ENCODE results near the gene ARHGEF12.

The ARHGEF12 gene

DNA sequence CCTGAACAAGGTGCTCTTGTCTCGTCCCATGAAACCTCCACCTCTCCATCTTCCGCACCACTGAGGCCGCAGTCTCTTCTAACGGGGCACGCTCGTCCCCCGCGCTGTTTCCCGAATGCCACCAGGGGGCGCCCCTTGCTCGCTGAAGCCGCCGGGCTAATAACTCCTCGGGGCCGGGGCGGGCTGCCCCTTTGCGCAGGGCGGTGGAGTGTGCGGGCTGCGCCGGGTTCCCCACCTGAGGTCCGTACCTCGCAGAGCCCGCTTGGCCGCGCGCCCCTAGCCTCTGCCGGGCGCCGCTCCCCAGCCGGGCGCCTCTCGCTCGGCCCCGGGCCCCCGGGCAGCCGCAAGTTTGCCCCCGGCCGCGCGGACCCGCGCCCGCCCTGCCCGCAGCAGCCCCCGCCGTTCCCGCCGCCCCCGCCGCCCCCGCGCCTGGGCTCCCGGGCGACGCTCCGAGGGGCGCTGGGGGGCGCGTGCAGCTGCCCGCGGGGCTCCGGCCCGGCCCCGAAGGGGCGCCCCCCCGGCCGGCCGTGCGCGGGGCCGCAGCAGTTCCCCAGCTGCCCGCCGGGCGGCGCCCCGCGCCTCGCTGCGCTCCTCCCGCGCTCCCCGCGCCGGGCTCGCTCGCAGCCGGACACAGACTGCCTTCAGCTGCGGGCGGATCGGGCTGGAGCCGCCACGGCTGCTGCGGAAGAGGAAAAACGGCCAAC lies 175.1 kb downstream of the ARHGEF12 start, which contains the start of gene GRIK4:
GRIK4 (plus strand) TSS at position 633 of the 704 bp plus-strand sequence. CDS start 148,571 bp downstream, outside the sequence.
- Histone ChIP-seq H2BK120ac (ENCODE audit: low read depth, low read length) (peak within 1 kb of the TSS; percentile 23), H2BK12ac (ENCODE audit: low read length in 2 of 2) (peak within 1 kb of the TSS in 1 of 2 experiments; percentile 54), H3K14ac (ENCODE audit: low read length in 2 of 2) (peak within 1 kb of the TSS in 1 of 2 experiments; percentile 57), H2BK5ac (ENCODE audit: low read depth, low read length, poor library complexity, severe bottlenecking) (no peak within 1 kb of the TSS), H4K8ac (ENCODE audit: low read length) (peak within 1 kb of the TSS; percentile 19), H3K9me3 (ENCODE audit: control insufficient read depth, low read length) (no peaks in the 10 kb centered on the region), H3K23ac (ENCODE audit: low read length in 2 of 2) (no peak within 1 kb of the TSS), H3K27ac (ENCODE audit: low read length, poor library complexity, severe bottlenecking) (no peak within 1 kb of the TSS), H4K91ac (ENCODE audit: low read length) (peak within 1 kb of the TSS; percentile 18), H3K9ac (ENCODE audit: low read length) (no peak within 1 kb of the TSS), H2AFZ (ENCODE audit: low read depth, low read length) (no peak within 1 kb of the TSS), H2BK15ac (ENCODE audit: low read depth, poor library complexity, severe bottlenecking) (peak within 1 kb of the TSS; percentile 78), H3K4me1 (ENCODE audit: control insufficient read depth, insufficient read depth, low read depth, low read length) (peaks cover 11% of the 10 kb centered on the region), H2AK5ac (ENCODE audit: low read length, severe bottlenecking) (no peak within 1 kb of the TSS), H3K4me2 (ENCODE audit: low read length, poor library complexity, severe bottlenecking) (peak within 1 kb of the TSS; percentile 83), H3K4ac (ENCODE audit: low read depth in 1 of 2, low read length in 2 of 2) (no peak within 1 kb of the TSS), H3K79me1 (replicated peaks; ENCODE audit: low read length, poor library complexity, severe bottlenecking) (no peaks in the 10 kb centered on the region), H3K18ac (ENCODE audit: low read depth in 1 of 2, low read length in 2 of 2) (peak within 1 kb of the TSS in 1 of 2 experiments; percentile 65), H3K4me3 (ENCODE audit: insufficient read depth in 1 of 2, low read depth in 1 of 2, low read length in 2 of 2) (peak within 1 kb of the TSS; percentile 56), H3K36me3 (ENCODE audit: control insufficient read depth in 1 of 2, insufficient read depth in 2 of 2, low read depth in 1 of 2, low read length in 2 of 2) (no peaks in the 10 kb centered on the region), H3K27me3 (ENCODE audit: control insufficient read depth in 1 of 2, insufficient read depth in 1 of 2, low read length in 2 of 2) (peaks cover 20 to 63% of the 10 kb centered on the region in 2 experiments)
- under 1% methylated on average over 53 of the region's 95 CpGs for WGBS
- peak; percentile 74 for DNase-seq

DNA sequence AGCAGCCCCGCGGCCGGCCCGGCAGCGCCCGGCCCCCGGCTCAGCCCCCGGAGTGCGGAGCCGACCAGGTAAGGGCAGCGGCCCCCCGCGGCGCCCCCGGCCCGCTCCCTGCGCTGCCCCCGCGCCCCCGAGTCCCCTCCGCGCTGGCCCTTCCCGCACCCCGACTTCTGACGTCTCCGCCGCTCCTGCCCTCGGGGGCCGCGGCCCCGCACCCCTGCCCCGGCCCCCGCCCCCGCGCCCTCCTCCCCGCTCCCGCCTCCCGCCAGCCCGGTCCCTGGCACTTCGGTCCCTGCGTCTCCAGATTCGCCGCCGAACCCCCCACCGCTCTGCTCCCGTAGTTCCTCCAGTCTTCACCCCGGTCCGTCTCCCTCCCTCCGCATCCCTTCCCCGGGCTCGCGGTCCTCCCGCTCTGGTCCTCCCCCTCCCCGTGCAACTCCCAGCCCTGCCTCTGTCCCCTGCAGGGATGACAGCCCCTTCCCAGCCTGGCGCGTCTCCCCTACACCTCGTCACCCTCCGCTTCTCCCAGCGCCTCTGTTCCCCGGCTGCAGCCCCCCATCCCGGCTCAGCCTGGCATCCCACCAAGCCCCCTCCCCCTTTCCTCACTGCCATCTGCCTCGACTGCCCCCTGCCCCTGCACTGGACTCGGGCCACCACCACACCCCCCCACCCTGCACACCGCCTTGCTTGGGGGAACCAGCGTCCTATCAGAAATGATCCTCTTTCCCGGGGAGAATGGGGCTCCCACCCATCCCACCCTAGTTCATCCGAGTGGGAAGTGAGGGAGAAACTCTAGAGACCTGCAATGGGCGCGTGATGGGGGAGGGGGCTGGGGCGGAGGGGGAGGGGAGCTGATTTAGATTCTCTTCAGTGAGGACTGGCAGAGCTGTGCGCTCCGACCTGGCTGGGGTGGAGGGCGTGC lies 175.9 kb downstream of the ARHGEF12 start:
- Histone ChIP-seq H3K18ac (ENCODE audit: low read depth in 1 of 2, low read length in 2 of 2) (peak overlapping the region in 1 of 2 experiments; percentile 65), H4K8ac (ENCODE audit: low read length) (peak overlapping the region; percentile 19), H3K36me3 (ENCODE audit: control insufficient read depth in 1 of 2, insufficient read depth in 2 of 2, low read depth in 1 of 2, low read length in 2 of 2) (no peaks in the 10 kb centered on the region), H3K4me2 (ENCODE audit: low read length, poor library complexity, severe bottlenecking) (peak overlapping the region; percentile 80), H2BK120ac (ENCODE audit: low read depth, low read length) (peak overlapping the region; percentile 23), H2AK5ac (ENCODE audit: low read length, severe bottlenecking) (no peak overlapping the region), H3K9me3 (ENCODE audit: control insufficient read depth, low read length) (no peaks in the 10 kb centered on the region), H3K79me1 (replicated peaks; ENCODE audit: low read length, poor library complexity, severe bottlenecking) (no peaks in the 10 kb centered on the region), H2BK5ac (ENCODE audit: low read depth, low read length, poor library complexity, severe bottlenecking) (no peak overlapping the region), H3K23ac (ENCODE audit: low read length in 2 of 2) (no peak overlapping the region), H3K4me3 (ENCODE audit: insufficient read depth in 1 of 2, low read depth in 1 of 2, low read length in 2 of 2) (peak overlapping the region in 1 of 2 experiments; percentile 56), H2BK12ac (ENCODE audit: low read length in 2 of 2) (peak overlapping the region in 1 of 2 experiments; percentile 54), H3K14ac (ENCODE audit: low read length in 2 of 2) (peak overlapping the region in 1 of 2 experiments; percentile 57), H4K91ac (ENCODE audit: low read length) (peak overlapping the region; percentile 18), H3K4me1 (ENCODE audit: control insufficient read depth, insufficient read depth, low read depth, low read length) (peaks cover 13% of the 10 kb centered on the region), H3K4ac (ENCODE audit: low read depth in 1 of 2, low read length in 2 of 2) (no peak overlapping the region), H2BK15ac (ENCODE audit: low read depth, poor library complexity, severe bottlenecking) (peak overlapping the region; percentile 78), H2AFZ (ENCODE audit: low read depth, low read length) (no peak overlapping the region), H3K27me3 (ENCODE audit: control insufficient read depth in 1 of 2, insufficient read depth in 1 of 2, low read length in 2 of 2) (peaks cover 20 to 66% of the 10 kb centered on the region in 2 experiments), H3K27ac (ENCODE audit: low read length, poor library complexity, severe bottlenecking) (no peak overlapping the region), H3K9ac (ENCODE audit: low read length) (no peak overlapping the region)
- DNase-seq: no peak
- 9% methylated on average over 29 of the region's 73 CpGs for WGBS

DNA sequence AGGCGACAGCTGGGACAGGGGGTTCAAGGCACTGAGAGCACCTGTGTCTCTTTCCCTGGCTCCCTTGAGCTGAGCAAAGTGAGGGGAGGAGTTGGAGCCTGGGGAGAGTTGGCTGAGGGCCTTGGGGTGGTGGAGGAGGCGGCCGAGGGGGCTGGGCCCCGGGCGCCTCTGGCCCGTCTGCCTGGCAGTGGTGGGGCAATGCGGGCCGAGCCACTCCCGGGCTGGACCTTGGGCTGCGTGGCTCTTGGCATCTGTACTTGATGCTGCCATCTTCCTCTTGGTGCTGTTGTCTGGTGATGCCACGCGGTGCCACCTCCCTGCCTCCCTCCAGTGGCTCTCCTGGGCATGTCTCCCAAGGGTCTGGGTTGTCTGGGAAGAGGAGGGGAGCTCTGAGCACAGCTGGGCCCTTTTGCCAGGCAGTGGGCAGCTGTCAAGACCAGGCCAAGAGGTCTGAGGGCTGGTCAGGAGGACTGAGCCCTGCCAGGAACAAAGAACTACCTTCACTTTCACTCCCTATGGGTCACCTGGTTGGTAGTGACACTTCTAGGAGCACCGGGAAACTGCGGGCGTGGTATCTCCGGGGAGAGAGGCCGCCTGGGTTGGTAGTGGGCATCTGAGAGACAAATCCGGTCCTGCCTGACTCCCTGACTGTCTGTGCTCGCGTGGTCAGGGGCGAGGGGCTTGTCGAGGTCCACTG lies 176.7 kb downstream of the ARHGEF12 start:
- Histone ChIP-seq H3K36me3 (ENCODE audit: control insufficient read depth in 1 of 2, insufficient read depth in 2 of 2, low read depth in 1 of 2, low read length in 2 of 2) (no peaks in the 10 kb centered on the region), H3K18ac (ENCODE audit: low read depth in 1 of 2, low read length in 2 of 2) (no peak overlapping the region), H3K4me2 (ENCODE audit: low read length, poor library complexity, severe bottlenecking) (no peak overlapping the region), H2BK12ac (ENCODE audit: low read length in 2 of 2) (no peak overlapping the region), H3K4me3 (ENCODE audit: insufficient read depth in 1 of 2, low read depth in 1 of 2, low read length in 2 of 2) (no peak overlapping the region), H3K9ac (ENCODE audit: low read length) (no peak overlapping the region), H3K4me1 (ENCODE audit: control insufficient read depth, insufficient read depth, low read depth, low read length) (peaks cover 20% of the 10 kb centered on the region), H4K8ac (ENCODE audit: low read length) (no peak overlapping the region), H3K79me1 (replicated peaks; ENCODE audit: low read length, poor library complexity, severe bottlenecking) (no peaks in the 10 kb centered on the region), H2BK5ac (ENCODE audit: low read depth, low read length, poor library complexity, severe bottlenecking) (no peak overlapping the region), H3K9me3 (ENCODE audit: control insufficient read depth, low read length) (no peaks in the 10 kb centered on the region), H2BK120ac (ENCODE audit: low read depth, low read length) (no peak overlapping the region), H3K4ac (ENCODE audit: low read depth in 1 of 2, low read length in 2 of 2) (no peak overlapping the region), H3K23ac (ENCODE audit: low read length in 2 of 2) (peak overlapping the region in 1 of 2 experiments; percentile 11), H2AFZ (ENCODE audit: low read depth, low read length) (no peak overlapping the region), H3K27me3 (ENCODE audit: control insufficient read depth in 1 of 2, insufficient read depth in 1 of 2, low read length in 2 of 2) (peaks cover 20 to 73% of the 10 kb centered on the region in 2 experiments), H2AK5ac (ENCODE audit: low read length, severe bottlenecking) (no peak overlapping the region), H3K27ac (ENCODE audit: low read length, poor library complexity, severe bottlenecking) (no peak overlapping the region), H4K91ac (ENCODE audit: low read length) (no peak overlapping the region), H3K14ac (ENCODE audit: low read length in 2 of 2) (no peak overlapping the region), H2BK15ac (ENCODE audit: low read depth, poor library complexity, severe bottlenecking) (no peak overlapping the region)
- no peak for DNase-seq
- WGBS: 88% methylated on average over 19 of the region's 22 CpGs

All from mesenchymal stem cell (in vitro differentiated cells and primary cell).